Uterus (tissue), 4 donors: ENCODE results near the gene CTDSPL2. TPM values are rescaled to one million over a fixed set of nuclear protein-coding genes. Genes with fewer than 3 reads are reported as not detected.
"Not testable (repeated sequence)": the region's sequence is repeated elsewhere in the genome, so short reads cannot be mapped to it uniquely, and the experiment has no call there.

Source experiments
- DNase-seq, 2 donors: peaks; one replicate each; pipeline ENCODE4 v3.0.0-alpha.2; 2019 to 2020
- H3K27ac ChIP-seq, 2 donors: fragments of 200-600 bp; sonication (generic); 1 replicate in 1 of 2; 2 replicates in 1 of 2; pipeline ENCODE4 v1.5.1; 2016 to 2018
- H3K27me3 ChIP-seq, 2 donors: fragments of 200-600 bp; sonication (generic); one replicate each; pipeline ENCODE4 v1.5.1; 2018 to 2019; ENCODE audit warnings: control low read depth in 1 of 2
- H3K36me3 ChIP-seq, 2 donors: fragments of 200-600 bp; sonication (generic); one replicate each; pipeline ENCODE4 v1.5.1; 2019; ENCODE audit warnings: control low read depth in 1 of 2
- H3K4me1 ChIP-seq, 2 donors: fragments of 200-600 bp; sonication (generic); one replicate each; pipeline ENCODE4 v1.5.1; 2018 to 2019; ENCODE audit warnings: control low read depth in 1 of 2
- H3K4me3 ChIP-seq, 2 donors: fragments of 200-600 bp; sonication (generic); 1 replicate in 1 of 2; 2 replicates in 1 of 2; pipeline ENCODE4 v1.5.1; 2018 to 2019; ENCODE audit warnings: mild to moderate bottlenecking in 1 of 2
- H3K9me3 ChIP-seq, 2 donors: fragments of 200-600 bp; sonication (generic); one replicate each; pipeline ENCODE4 v1.5.1; 2019; ENCODE audit warnings: control low read depth in 1 of 2
- CTCF ChIP-seq, 4 experiments: fragments of 200-600 bp in 2 of 4; fragments of 450-650 bp in 2 of 4; sonication (generic) in 2 of 4; IDR thresholded peaks; one replicate each; pipeline ENCODE4 v1.5.1; 2016 to 2019; ENCODE audit warnings: antibody characterized with exemption in 4 of 4, mild to moderate bottlenecking in 2 of 4, moderate library complexity in 1 of 4
- POLR2A ChIP-seq, 2 donors: fragments of 450-650 bp; IDR thresholded peaks; one replicate each; pipeline ENCODE4 v1.6.1; 2016; ENCODE audit warnings: antibody characterized with exemption in 2 of 2, mild to moderate bottlenecking in 1 of 2, moderate library complexity in 1 of 2
- intact Hi-C: fragments of 100-400 bp; cut with DNase I; formaldehyde crosslinking; loops from one replicate; pipeline ENCODE4 v1.15.1; 2023; ENCODE audit warnings: low total_unique reads
- total RNA-seq, 4 donors: library from RNA; depleted of rRNA in 3 of 4; stranded (reverse); fragments of >200 nt in 3 of 4; gene quantifications; one replicate each; pipeline versions ENCODE4 v1.1.0 to v1.2.4, GENCODE V29; 2014 to 2023
- donor health status: DM: yes; HTN: yes; CAD: no.

CTDSPL2 gene
- total RNA-seq, 4 donors from 2014 or later = 29.7 to 195 (median 63.9) TPM

GRCh38 chr15:44438402-44438801, 11.0 kb downstream of the CTDSPL2 start:
- no peak for TF ChIP-seq CTCF (IDR thresholded peaks at IDR 0.05)
- no peak for TF ChIP-seq POLR2A (IDR thresholded peaks at IDR 0.05)
- H3K9me3 ChIP-seq = no peaks in the 10 kb centered on the region
- H3K27ac ChIP-seq = no peak overlapping the region
- no peak for DNase-seq
- H3K4me1 ChIP-seq = peaks cover 0 to 3% of the 10 kb centered on the region in 2 donors
- intact Hi-C loops = no loop called here
- no peaks in the 10 kb centered on the region for H3K36me3 ChIP-seq
- no peaks in the 10 kb centered on the region for H3K27me3 ChIP-seq
- no peak overlapping the region for H3K4me3 ChIP-seq

GRCh38 chr15:44441095-44441501, 13.7 kb downstream of the CTDSPL2 start:
- Histone ChIP-seq H3K4me1 (peaks cover 0 to 3% of the 10 kb centered on the region in 2 donors), H3K4me3 (no peak overlapping the region)
- intact Hi-C loops = no loop called here

GRCh38 chr15:44443515-44443914, 16.1 kb downstream of the CTDSPL2 start:
- Histone ChIP-seq H3K9me3 (no peaks in the 10 kb centered on the region), H3K4me1 (peaks cover 0 to 3% of the 10 kb centered on the region in 2 donors), H3K4me3 (no peak overlapping the region), H3K27me3 (no peaks in the 10 kb centered on the region), H3K36me3 (no peaks in the 10 kb centered on the region), H3K27ac (no peak overlapping the region)
- TF ChIP-seq CTCF (IDR thresholded peaks at IDR 0.05) (no peak), POLR2A (IDR thresholded peaks at IDR 0.05) (no peak)
- no peak for DNase-seq
- intact Hi-C loops = no loop called here

More at GRCh38 chr15:44441095-44441501, 13.7 kb downstream of the CTDSPL2 start:
- H3K27ac ChIP-seq = no peak overlapping the region
- no peaks in the 10 kb centered on the region for H3K36me3 ChIP-seq
- DNase-seq = no peak
- TF ChIP-seq CTCF (IDR thresholded peaks at IDR 0.05) = no peak
- no peak for TF ChIP-seq POLR2A (IDR thresholded peaks at IDR 0.05)
- no peaks in the 10 kb centered on the region for H3K27me3 ChIP-seq
- no peaks in the 10 kb centered on the region for H3K9me3 ChIP-seq

GRCh38 chr15:44447772-44448376, 20.4 kb downstream of the CTDSPL2 start:
- no peak overlapping the region for H3K4me3 ChIP-seq
- no peak for DNase-seq
- H3K4me1 ChIP-seq = no peaks in the 10 kb centered on the region
- intact Hi-C loops = no loop called here
- no peaks in the 10 kb centered on the region for H3K36me3 ChIP-seq
- no peak overlapping the region for H3K27ac ChIP-seq
- no peak for TF ChIP-seq POLR2A (IDR thresholded peaks at IDR 0.05)
- TF ChIP-seq CTCF (IDR thresholded peaks at IDR 0.05) = no peak
- H3K27me3 ChIP-seq = no peaks in the 10 kb centered on the region
- H3K9me3 ChIP-seq = no peaks in the 10 kb centered on the region

GRCh38 chr15:44450172-44450571, 22.7 kb downstream of the CTDSPL2 start:
- no peaks in the 10 kb centered on the region for H3K4me1 ChIP-seq
- no peaks in the 10 kb centered on the region for H3K27me3 ChIP-seq
- no peak for DNase-seq
- H3K9me3 ChIP-seq = no peaks in the 10 kb centered on the region
- no peak for TF ChIP-seq CTCF (IDR thresholded peaks at IDR 0.05)
- no peak overlapping the region for H3K4me3 ChIP-seq
- no peak overlapping the region for H3K27ac ChIP-seq
- intact Hi-C loops = no loop called here
- H3K36me3 ChIP-seq = no peaks in the 10 kb centered on the region

GRCh38 chr15:44453578-44454283, 26.3 kb downstream of the CTDSPL2 start:
- H3K4me3 ChIP-seq, H3K27ac ChIP-seq, intact Hi-C loops, H3K27me3 ChIP-seq, H3K9me3 ChIP-seq, H3K36me3 ChIP-seq, H3K4me1 ChIP-seq, DNase-seq: not testable (repeated sequence)
